ENCODE data around the gene P2RY8. TPM values are rescaled to one million over a fixed set of nuclear protein-coding genes. Genes with fewer than 3 reads are reported as not detected.

The P2RY8 gene
- total RNA-seq, 1 experiment from 2014 or later: not detected

GRCh38 chrX:1519022-1519497, 17.9 kb downstream of the P2RY8 start:
- TF ChIP-seq CTCF (conservative IDR thresholded peaks at IDR 0.05; ENCODE audit: low read depth, low read length): no peak
- no peak for TF ChIP-seq EZH2 (IDR thresholded peaks at IDR 0.05; ENCODE audit: borderline replicate concordance, low read depth, low read length, poor library complexity, severe bottlenecking)
- no peak for DNase-seq (ENCODE audit: low spot score)
- H3K4me3 ChIP-seq (ENCODE audit: low read depth, low read length, poor library complexity, severe bottlenecking): no peak overlapping the region
- H3K36me3 ChIP-seq (ENCODE audit: insufficient read depth, low read length, poor library complexity, severe bottlenecking): no peaks in the 10 kb centered on the region
- H3K4me1 ChIP-seq (ENCODE audit: insufficient read depth, low read length, poor library complexity, severe bottlenecking): no peaks in the 10 kb centered on the region
- no TSS peak for BruUV-seq (replicated peaks)
- H3K27ac ChIP-seq (ENCODE audit: low read depth, low read length, poor library complexity, severe bottlenecking): no peak overlapping the region
- H3K27me3 ChIP-seq (replicated peaks; ENCODE audit: insufficient read depth, low read depth, low read length, poor library complexity): no peaks in the 10 kb centered on the region
- H3K9me3 ChIP-seq (ENCODE audit: low read depth, low read length, poor library complexity, severe bottlenecking): no peaks in the 10 kb centered on the region
- intact Hi-C loops (cut with micrococcal nuclease; ENCODE audit: unreplicated experiment): no loop called here
- ChIA-PET POLR2A (ENCODE audit: low non-redundant PET) (no interaction called here), CTCF (no interaction called here)

- no peak for DNase-seq (ENCODE audit: low spot score)
- Histone ChIP-seq H3K9me3 (ENCODE audit: low read depth, low read length, poor library complexity, severe bottlenecking) (no peaks in the 10 kb centered on the region), H3K4me1 (ENCODE audit: insufficient read depth, low read length, poor library complexity, severe bottlenecking) (no peaks in the 10 kb centered on the region), H3K4me3 (ENCODE audit: low read depth, low read length, poor library complexity, severe bottlenecking) (no peak overlapping the region), H3K27ac (ENCODE audit: low read depth, low read length, poor library complexity, severe bottlenecking) (no peak overlapping the region), H3K27me3 (replicated peaks; ENCODE audit: insufficient read depth, low read depth, low read length, poor library complexity) (peaks cover 3% of the 10 kb centered on the region), H3K36me3 (ENCODE audit: insufficient read depth, low read length, poor library complexity, severe bottlenecking) (no peaks in the 10 kb centered on the region)
- no peak for TF ChIP-seq EZH2 (IDR thresholded peaks at IDR 0.05; ENCODE audit: borderline replicate concordance, low read depth, low read length, poor library complexity, severe bottlenecking)
- TF ChIP-seq CTCF (conservative IDR thresholded peaks at IDR 0.05; ENCODE audit: low read depth, low read length): no peak
- BruUV-seq (replicated peaks): no TSS peak
- CTCF ChIA-PET: no interaction called here
- intact Hi-C loops (cut with micrococcal nuclease; ENCODE audit: unreplicated experiment): no loop called here
- POLR2A ChIA-PET (ENCODE audit: low non-redundant PET): no interaction called here
These were observed 18.5 kb downstream of the P2RY8 start for GRCh38 chrX:1518512-1518911.

GRCh38 chrX:1516596-1517104, 20.3 kb downstream of the P2RY8 start:
- Histone ChIP-seq H3K27ac (ENCODE audit: low read depth, low read length, poor library complexity, severe bottlenecking) (no peak overlapping the region), H3K4me3 (ENCODE audit: low read depth, low read length, poor library complexity, severe bottlenecking) (no peak overlapping the region), H3K9me3 (ENCODE audit: low read depth, low read length, poor library complexity, severe bottlenecking) (no peaks in the 10 kb centered on the region), H3K4me1 (ENCODE audit: insufficient read depth, low read length, poor library complexity, severe bottlenecking) (no peaks in the 10 kb centered on the region), H3K36me3 (ENCODE audit: insufficient read depth, low read length, poor library complexity, severe bottlenecking) (no peaks in the 10 kb centered on the region), H3K27me3 (replicated peaks; ENCODE audit: insufficient read depth, low read depth, low read length, poor library complexity) (peaks cover 3% of the 10 kb centered on the region)
- no peak for DNase-seq (ENCODE audit: low spot score)
- intact Hi-C loops (cut with micrococcal nuclease; ENCODE audit: unreplicated experiment): no loop called here
- POLR2A ChIA-PET (ENCODE audit: low non-redundant PET): no interaction called here
- CTCF ChIA-PET: no interaction called here
- no TSS peak for BruUV-seq (replicated peaks)
- TF ChIP-seq CTCF (conservative IDR thresholded peaks at IDR 0.05; ENCODE audit: low read depth, low read length): no peak
- no peak for TF ChIP-seq EZH2 (IDR thresholded peaks at IDR 0.05; ENCODE audit: borderline replicate concordance, low read depth, low read length, poor library complexity, severe bottlenecking)

All from A673 (cell line).